SK-N-SH (cell line): ENCODE data around the gene SLC66A3. TPM values are rescaled to one million over a fixed set of nuclear protein-coding genes. Genes with fewer than 3 reads are reported as not detected.

Experiments used
- CTCF ChIA-PET: fragments of 300-600, 350-600 bp; formaldehyde crosslinking; extraction: SDS; loops from one replicate; lab custom pipeline; 2021; lab: Yijun Ruan, JAX
- POLR2A ChIA-PET: fragments of 350-600 bp; sonication (Branson Sonifier 250); formaldehyde crosslinking; extraction: SDS; loops from one replicate; lab custom pipeline; 2020; ENCODE audit warnings: antibody characterized with exemption, inconsistent platforms; lab: Yijun Ruan, JAX
- DNase-seq: peaks from one replicate; pipeline ENCODE4 v3.0.0; 2012
- H2AFZ ChIP-seq: fragments of 200-600 bp; sonication (generic); 2 replicates; pipeline ENCODE4 v1.8.1; 2016; ENCODE audit warnings: antibody characterized with exemption, mild to moderate bottlenecking, low read depth
- H3F3A ChIP-seq: fragments of 200-600 bp; sonication (generic); replicated peaks from 2 replicates; pipeline ENCODE3; 2016; ENCODE audit warnings: antibody characterized with exemption, mild to moderate bottlenecking; ENCODE audit not compliant: insufficient read depth
- H3K27ac ChIP-seq, 2 experiments: fragments of 200-500 bp in 1 of 2; fragments of 200-600 bp in 1 of 2; sonication (Bioruptor generic) in 1 of 2; sonication (generic), shearing (Covaris generic) in 1 of 2; 2 replicates each; pipeline versions ENCODE4 v1.5.1 to v1.6.1; 2014 to 2016; ENCODE audit warnings: low read depth in 2 of 2, inconsistent platforms in 1 of 2, low read length in 1 of 2, mild to moderate bottlenecking in 1 of 2, mixed read lengths in 1 of 2
- H3K27me3 ChIP-seq: fragments of 200-600 bp; sonication (generic), shearing (Covaris generic); 2 replicates; pipeline ENCODE4 v1.6.1; 2016; ENCODE audit warnings: mixed run types; ENCODE audit not compliant: insufficient read depth
- H3K36me3 ChIP-seq, 2 experiments: fragments of 200-500 bp in 1 of 2; fragments of 200-600 bp in 1 of 2; sonication (Bioruptor generic) in 1 of 2; sonication (generic) in 1 of 2; replicated peaks in 1 of 2; 2 replicates each; pipeline versions ENCODE3 to v1.5.1; 2014 to 2016; ENCODE audit warnings: low read length in 1 of 2, mild to moderate bottlenecking in 1 of 2; ENCODE audit not compliant: insufficient read depth in 2 of 2, control insufficient read depth in 1 of 2
- H3K4me1 ChIP-seq, 2 experiments: fragments of 200-500 bp in 1 of 2; fragments of 200-600 bp in 1 of 2; sonication (Bioruptor generic) in 1 of 2; sonication (generic), shearing (Covaris generic) in 1 of 2; 2 replicates each; pipeline versions ENCODE4 v1.5.1 to v1.6.1; 2014 to 2016; ENCODE audit warnings: low read depth in 1 of 2, low read length in 1 of 2, mixed run types in 1 of 2; ENCODE audit not compliant: insufficient read depth in 2 of 2, control insufficient read depth in 1 of 2
- H3K4me2 ChIP-seq: fragments of 200-600 bp; sonication (generic), shearing (Covaris generic); 2 replicates; pipeline ENCODE4 v1.6.1; 2017; ENCODE audit warnings: mixed run types
- H3K4me3 ChIP-seq, 2 experiments: fragments of 200-500 bp in 1 of 2; fragments of 200-600 bp in 1 of 2; sonication (Bioruptor generic) in 1 of 2; sonication (generic), shearing (Covaris generic) in 1 of 2; 2 replicates each; pipeline versions ENCODE4 v1.5.1 to v1.8.1; 2014 to 2016; ENCODE audit warnings: low read depth in 2 of 2, inconsistent platforms in 1 of 2, low read length in 1 of 2, mild to moderate bottlenecking in 1 of 2, mixed read lengths in 1 of 2, moderate library complexity in 1 of 2
- H3K79me2 ChIP-seq: fragments of 200-600 bp; sonication (generic); 2 replicates; pipeline ENCODE4 v1.8.1; 2017; ENCODE audit warnings: mild to moderate bottlenecking; ENCODE audit not compliant: insufficient read depth
- H3K9ac ChIP-seq: fragments of 200-600 bp; sonication (generic); 2 replicates; pipeline ENCODE4 v1.6.1; 2017; ENCODE audit warnings: mixed run types
- H3K9me2 ChIP-seq: fragments of 200-600 bp; sonication (generic); 2 replicates; pipeline ENCODE4 v1.6.1; 2017; ENCODE audit warnings: mixed run types
- H3K9me3 ChIP-seq: fragments of 200-600 bp; sonication (generic); 2 replicates; pipeline ENCODE4 v1.6.1; 2017; ENCODE audit warnings: mixed run types, mild to moderate bottlenecking, moderate library complexity
- H4K20me1 ChIP-seq: fragments of 200-600 bp; sonication (generic); 2 replicates; pipeline ENCODE4 v1.6.1; 2017; ENCODE audit warnings: mild to moderate bottlenecking, mixed run types; ENCODE audit not compliant: insufficient read depth
- EP300 ChIP-seq, 2 experiments: IDR thresholded peaks; 2 replicates each; pipeline versions ENCODE4 v1.4.0 to v1.6.1; 2012; ENCODE audit warnings: borderline replicate concordance in 1 of 2, low read depth in 1 of 2, low read length in 1 of 2
- FOXJ3 ChIP-seq: sonication (generic); formaldehyde crosslinking; IDR thresholded peaks from 2 replicates; pipeline ENCODE4 v1.5.1; 2020; ENCODE audit warnings: mild to moderate bottlenecking, missing genetic modification reagents
- NFIC ChIP-seq: IDR thresholded peaks from 2 replicates; pipeline ENCODE4 v1.4.0; 2012; ENCODE audit warnings: borderline replicate concordance
- POLR2AphosphoS5 ChIP-seq: IDR thresholded peaks from 2 replicates; pipeline ENCODE4 v1.6.1; 2012; ENCODE audit warnings: low read depth, low read length
- RCOR1 ChIP-seq: fragments of 150-350 bp; IDR thresholded peaks from 2 replicates; pipeline ENCODE4 v1.6.1; 2017; ENCODE audit warnings: antibody characterized with exemption, low read length
- RFX5 ChIP-seq: IDR thresholded peaks from 2 replicates; pipeline ENCODE4 v1.6.1; 2012; ENCODE audit warnings: mild to moderate bottlenecking, improper control_type of control experiment, low read length
- RXRA ChIP-seq: IDR thresholded peaks from 2 replicates; pipeline ENCODE4 v1.4.0; 2012; ENCODE audit warnings: low read depth, mild to moderate bottlenecking, borderline replicate concordance
- SIN3A ChIP-seq: IDR thresholded peaks from 2 replicates; pipeline ENCODE4 v1.6.1; 2012; ENCODE audit warnings: low read depth, mild to moderate bottlenecking, low read length, moderate library complexity, borderline replicate concordance
- SMC3 ChIP-seq: IDR thresholded peaks from 2 replicates; pipeline ENCODE4 v1.6.1; 2012; ENCODE audit warnings: low read depth, low read length, improper control_type of control experiment
- TCF12 ChIP-seq: IDR thresholded peaks from 2 replicates; pipeline ENCODE4 v1.4.0; 2012
- TEAD4 ChIP-seq: IDR thresholded peaks from 2 replicates; pipeline ENCODE4 v1.4.0; 2012; ENCODE audit warnings: mild to moderate bottlenecking, borderline replicate concordance; ENCODE audit not compliant: insufficient read depth
- ZBTB33 ChIP-seq: IDR thresholded peaks from 2 replicates; pipeline ENCODE4 v1.4.0; 2012; ENCODE audit warnings: low read depth, borderline replicate concordance
- WGBS: methylation state at CpG from one replicate; pipeline ENCODE4 v1.1.6; 2017; ENCODE audit warnings: low lambda C conversion rate; 5-methylcytosine and 5-hydroxymethylcytosine counted together
- polyA plus RNA-seq, 3 experiments: library from polyadenylated mRNA; depleted of rRNA; stranded (reverse); fragments of >200 nt; gene quantifications; 2 replicates each; pipeline ENCODE4 v1.2.3, GENCODE V29; 2012
- TF ChIP-seq, protein P1 (sequence below): fragments of 200-600 bp; sonication (generic); IDR thresholded peaks from 2 replicates; pipeline ENCODE4 v1.6.1; 2017; ENCODE audit warnings: antibody characterized with exemption, mild to moderate bottlenecking, moderate library complexity
- TF ChIP-seq, protein P2 (sequence below): IDR thresholded peaks from 2 replicates; pipeline ENCODE4; 2012
- TF ChIP-seq, protein P3 (sequence below): IDR thresholded peaks from 2 replicates; pipeline ENCODE4 v1.4.0; 2012; ENCODE audit warnings: low read depth
- TF ChIP-seq, protein P4 (sequence below): IDR thresholded peaks from 2 replicates; pipeline ENCODE4 v1.6.1; 2012; ENCODE audit warnings: mild to moderate bottlenecking, low read depth, low read length, moderate library complexity

The SLC66A3 gene
- polyA plus RNA-seq, 1 of the 3 experiments (the other 2 are of a cell fraction), result 49.0 TPM

DNA sequence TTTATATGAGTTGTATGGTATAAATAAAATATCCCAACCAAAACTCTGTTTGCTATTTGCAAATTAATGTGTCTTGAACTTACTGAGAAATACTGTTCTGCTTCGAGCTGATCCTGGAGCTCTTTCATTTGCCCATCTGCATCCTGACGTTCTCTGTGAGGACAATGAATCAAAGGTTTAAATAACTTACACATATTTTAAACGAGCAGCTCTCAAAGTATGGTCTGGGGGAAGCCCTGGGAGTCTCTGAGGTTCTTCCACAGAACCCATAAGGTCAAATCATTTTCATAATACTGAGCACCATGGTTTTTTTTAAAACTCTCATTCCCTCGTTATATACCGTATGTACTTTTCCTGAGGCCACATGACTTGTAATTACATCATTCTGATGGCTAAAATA lies 46.7 kb downstream of the SLC66A3 start:
- H3F3A ChIP-seq, result peaks cover 20% of the 10 kb centered on the region
- CTCF ChIA-PET, result interaction anchor here (2.0 to 3.9 kb wide), 3 partner anchors 33 to 77 kb away, joined by 6 to 21 read pairs (median 8); a partner anchor contains a TSS
- POLR2A ChIA-PET, result no interaction called here
- no peaks in the 10 kb centered on the region for H4K20me1 ChIP-seq
- no peaks in the 10 kb centered on the region for H3K79me2 ChIP-seq
- peaks cover 57 to 59% of the 10 kb centered on the region in 2 experiments for H3K36me3 ChIP-seq
- H3K9me2 ChIP-seq, result no peaks in the 10 kb centered on the region
- H3K9me3 ChIP-seq, result no peaks in the 10 kb centered on the region
- no peak overlapping the region for H2AFZ ChIP-seq
- no peaks in the 10 kb centered on the region for H3K27me3 ChIP-seq
- TF ChIP-seq ZBTB33 (no peak), SIN3A (no peak)
- no peak for DNase-seq
- no peak overlapping the region for H3K4me3 ChIP-seq
- WGBS, result 98% methylated on average over 5 of the region's 5 CpGs
- no peak overlapping the region for H3K27ac ChIP-seq
- H3K4me2 ChIP-seq, result no peak overlapping the region
- no peak overlapping the region for H3K9ac ChIP-seq
- H3K4me1 ChIP-seq, result peaks cover 0 to 20% of the 10 kb centered on the region in 2 experiments; a peak in 1 of 4 replicates

DNA sequence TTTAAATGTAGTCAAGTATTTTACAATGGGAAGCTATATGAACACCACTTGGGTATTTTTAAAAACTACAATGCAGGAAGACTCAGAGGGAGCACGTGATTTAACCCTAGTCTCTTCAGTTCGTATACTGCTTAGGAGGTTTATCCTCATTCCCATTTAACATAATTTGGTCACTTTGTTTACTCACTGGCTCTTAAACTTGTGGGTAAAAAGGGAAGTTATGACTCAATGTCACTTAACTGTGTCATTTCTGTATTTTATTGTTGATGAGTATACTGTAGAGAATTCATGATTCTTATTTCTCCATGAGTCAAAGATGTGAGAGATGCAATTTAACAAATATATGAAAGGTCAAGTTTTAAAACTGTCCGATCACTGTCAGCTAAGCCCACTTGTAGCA lies 48.2 kb downstream of the SLC66A3 start:
- Histone ChIP-seq H3K9me2 (no peaks in the 10 kb centered on the region), H3F3A (peaks cover 13% of the 10 kb centered on the region), H3K4me3 (no peak overlapping the region), H3K4me2 (peak overlapping the region; percentile 9; the same call in 1 of the 2 replicates), H3K27ac (peak overlapping the region in 1 of 2 experiments; percentile 71; a peak in 2 of 4 replicates), H3K4me1 (peaks cover 0 to 20% of the 10 kb centered on the region in 2 experiments; a peak in 1 of 4 replicates), H4K20me1 (no peaks in the 10 kb centered on the region), H3K9me3 (no peaks in the 10 kb centered on the region), H3K79me2 (no peaks in the 10 kb centered on the region), H2AFZ (no peak overlapping the region), H3K9ac (no peak overlapping the region; the same call in 1 of the 2 replicates), H3K27me3 (no peaks in the 10 kb centered on the region), H3K36me3 (peaks cover 47 to 57% of the 10 kb centered on the region in 2 experiments)
- POLR2A ChIA-PET, result no interaction called here
- WGBS, result 41% methylated on average over 3 of the region's 3 CpGs
- CTCF ChIA-PET, result interaction anchor here (1.3 to 3.9 kb wide), 7 partner anchors 17 to 243 kb away, joined by 4 to 21 read pairs (median 5); a partner anchor contains a TSS
- no peak for DNase-seq
- TF ChIP-seq TEAD4 (peak; percentile 56; the same call in 1 of the 2 replicates), RXRA (peak; percentile 52), RFX5 (no peak), EP300 (IDR thresholded peaks at IDR 0.05; ENCODE audit: borderline replicate concordance in 1 of 2, low read depth in 1 of 2, low read length in 1 of 2) (peak in 1 of 2 experiments; percentile 58; a peak in 1 of 4 replicates), SMC3 (no peak), NFIC (peak; percentile 11; the same call in 1 of the 2 replicates), RCOR1 (no peak), TCF12 (peak; percentile 65), FOXJ3 (no peak), POLR2AphosphoS5 (no peak)
- TF ChIP-seq, protein P1, sequence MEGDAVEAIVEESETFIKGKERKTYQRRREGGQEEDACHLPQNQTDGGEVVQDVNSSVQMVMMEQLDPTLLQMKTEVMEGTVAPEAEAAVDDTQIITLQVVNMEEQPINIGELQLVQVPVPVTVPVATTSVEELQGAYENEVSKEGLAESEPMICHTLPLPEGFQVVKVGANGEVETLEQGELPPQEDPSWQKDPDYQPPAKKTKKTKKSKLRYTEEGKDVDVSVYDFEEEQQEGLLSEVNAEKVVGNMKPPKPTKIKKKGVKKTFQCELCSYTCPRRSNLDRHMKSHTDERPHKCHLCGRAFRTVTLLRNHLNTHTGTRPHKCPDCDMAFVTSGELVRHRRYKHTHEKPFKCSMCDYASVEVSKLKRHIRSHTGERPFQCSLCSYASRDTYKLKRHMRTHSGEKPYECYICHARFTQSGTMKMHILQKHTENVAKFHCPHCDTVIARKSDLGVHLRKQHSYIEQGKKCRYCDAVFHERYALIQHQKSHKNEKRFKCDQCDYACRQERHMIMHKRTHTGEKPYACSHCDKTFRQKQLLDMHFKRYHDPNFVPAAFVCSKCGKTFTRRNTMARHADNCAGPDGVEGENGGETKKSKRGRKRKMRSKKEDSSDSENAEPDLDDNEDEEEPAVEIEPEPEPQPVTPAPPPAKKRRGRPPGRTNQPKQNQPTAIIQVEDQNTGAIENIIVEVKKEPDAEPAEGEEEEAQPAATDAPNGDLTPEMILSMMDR, result no peak
- TF ChIP-seq, protein P2, sequence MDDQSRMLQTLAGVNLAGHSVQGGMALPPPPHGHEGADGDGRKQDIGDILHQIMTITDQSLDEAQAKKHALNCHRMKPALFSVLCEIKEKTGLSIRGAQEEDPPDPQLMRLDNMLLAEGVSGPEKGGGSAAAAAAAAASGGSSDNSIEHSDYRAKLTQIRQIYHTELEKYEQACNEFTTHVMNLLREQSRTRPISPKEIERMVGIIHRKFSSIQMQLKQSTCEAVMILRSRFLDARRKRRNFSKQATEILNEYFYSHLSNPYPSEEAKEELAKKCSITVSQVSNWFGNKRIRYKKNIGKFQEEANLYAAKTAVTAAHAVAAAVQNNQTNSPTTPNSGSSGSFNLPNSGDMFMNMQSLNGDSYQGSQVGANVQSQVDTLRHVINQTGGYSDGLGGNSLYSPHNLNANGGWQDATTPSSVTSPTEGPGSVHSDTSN, result peak; percentile 85
- TF ChIP-seq, protein P3, sequence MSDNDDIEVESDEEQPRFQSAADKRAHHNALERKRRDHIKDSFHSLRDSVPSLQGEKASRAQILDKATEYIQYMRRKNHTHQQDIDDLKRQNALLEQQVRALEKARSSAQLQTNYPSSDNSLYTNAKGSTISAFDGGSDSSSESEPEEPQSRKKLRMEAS, result peak; percentile 30; the same call in 1 of the 2 replicates
- TF ChIP-seq, protein P4, sequence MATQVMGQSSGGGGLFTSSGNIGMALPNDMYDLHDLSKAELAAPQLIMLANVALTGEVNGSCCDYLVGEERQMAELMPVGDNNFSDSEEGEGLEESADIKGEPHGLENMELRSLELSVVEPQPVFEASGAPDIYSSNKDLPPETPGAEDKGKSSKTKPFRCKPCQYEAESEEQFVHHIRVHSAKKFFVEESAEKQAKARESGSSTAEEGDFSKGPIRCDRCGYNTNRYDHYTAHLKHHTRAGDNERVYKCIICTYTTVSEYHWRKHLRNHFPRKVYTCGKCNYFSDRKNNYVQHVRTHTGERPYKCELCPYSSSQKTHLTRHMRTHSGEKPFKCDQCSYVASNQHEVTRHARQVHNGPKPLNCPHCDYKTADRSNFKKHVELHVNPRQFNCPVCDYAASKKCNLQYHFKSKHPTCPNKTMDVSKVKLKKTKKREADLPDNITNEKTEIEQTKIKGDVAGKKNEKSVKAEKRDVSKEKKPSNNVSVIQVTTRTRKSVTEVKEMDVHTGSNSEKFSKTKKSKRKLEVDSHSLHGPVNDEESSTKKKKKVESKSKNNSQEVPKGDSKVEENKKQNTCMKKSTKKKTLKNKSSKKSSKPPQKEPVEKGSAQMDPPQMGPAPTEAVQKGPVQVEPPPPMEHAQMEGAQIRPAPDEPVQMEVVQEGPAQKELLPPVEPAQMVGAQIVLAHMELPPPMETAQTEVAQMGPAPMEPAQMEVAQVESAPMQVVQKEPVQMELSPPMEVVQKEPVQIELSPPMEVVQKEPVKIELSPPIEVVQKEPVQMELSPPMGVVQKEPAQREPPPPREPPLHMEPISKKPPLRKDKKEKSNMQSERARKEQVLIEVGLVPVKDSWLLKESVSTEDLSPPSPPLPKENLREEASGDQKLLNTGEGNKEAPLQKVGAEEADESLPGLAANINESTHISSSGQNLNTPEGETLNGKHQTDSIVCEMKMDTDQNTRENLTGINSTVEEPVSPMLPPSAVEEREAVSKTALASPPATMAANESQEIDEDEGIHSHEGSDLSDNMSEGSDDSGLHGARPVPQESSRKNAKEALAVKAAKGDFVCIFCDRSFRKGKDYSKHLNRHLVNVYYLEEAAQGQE, result no peak
